Endothelial cell of umbilical vein (primary cell): ENCODE data around the gene CAMTA1. TPM values are rescaled to one million over a fixed set of nuclear protein-coding genes. Genes with fewer than 3 reads are reported as not detected.

Experiments
- BruUV-seq: library from RNA; stranded (reverse); fragments of 400-500 nt; replicated peaks from 2 replicates; lab custom pipeline; 2021; lab: Mats Ljungman, UMichigan
- CTCF ChIA-PET: fragments of 300-600, 350-600 bp; sonication (Branson Sonifier 250); formaldehyde crosslinking; loops from one replicate; lab custom pipeline; 2021; ENCODE audit warnings: antibody characterized with exemption, inconsistent platforms; lab: Charles Lee
- POLR2A ChIA-PET: fragments of 300-600, 350-600 bp; sonication (Branson Sonifier 250); formaldehyde crosslinking; loops from one replicate; lab custom pipeline; 2021; ENCODE audit warnings: antibody characterized with exemption, inconsistent platforms; lab: Charles Lee
- DNase-seq: peaks from one replicate; pipeline ENCODE4 v3.0.0-alpha.2; 2011; ENCODE audit warnings: low read depth, low spot score
- FAIRE-seq: peaks from 2 replicates; lab custom pipeline; 2011; peaks lifted over from hg19 to GRCh38; lab: Jason Lieb, UNC
- H2AFZ ChIP-seq: 2 replicates; pipeline ENCODE4 v1.6.0; 2012; ENCODE audit warnings: low read depth, low read length, control low read depth, inconsistent platforms
- H3K27ac ChIP-seq: 2 replicates; pipeline ENCODE4 v1.5.1; 2011; ENCODE audit warnings: low read depth, mild to moderate bottlenecking, control low read depth, low read length, moderate library complexity; ENCODE audit not compliant: insufficient read depth
- H3K27me3 ChIP-seq, 2 experiments: 2 replicates each; pipeline versions ENCODE4 v1.6.0 to v1.6.1; 2011; ENCODE audit warnings: low read length in 2 of 2, mixed read lengths in 1 of 2; ENCODE audit not compliant: control insufficient read depth in 2 of 2, insufficient read depth in 2 of 2
- H3K36me3 ChIP-seq, 2 experiments: 2 replicates in 1 of 2; 3 replicates in 1 of 2; pipeline ENCODE4 v1.5.1; 2011; ENCODE audit warnings: low read length in 2 of 2, mild to moderate bottlenecking in 1 of 2, moderate library complexity in 1 of 2; ENCODE audit not compliant: control insufficient read depth in 2 of 2, insufficient read depth in 2 of 2; ENCODE audit errors: extremely low read depth in 1 of 2
- H3K4me1 ChIP-seq: 3 replicates; pipeline ENCODE4 v1.5.1; 2011; ENCODE audit warnings: mild to moderate bottlenecking, low read length; ENCODE audit not compliant: control insufficient read depth, insufficient read depth; ENCODE audit errors: extremely low read depth
- H3K4me2 ChIP-seq: 2 replicates; pipeline ENCODE4 v1.6.1; 2011; ENCODE audit warnings: low read length, control low read depth, mixed read lengths; ENCODE audit not compliant: insufficient read depth
- H3K4me3 ChIP-seq, 3 experiments: fragments of 200-600 bp in 1 of 3; sonication (generic), shearing (Covaris generic) in 1 of 3; replicated peaks in 1 of 3; 2 replicates each; pipeline ENCODE4 v1.5.1; 2011 to 2016; ENCODE audit warnings: control low read depth in 3 of 3, low read length in 3 of 3, mild to moderate bottlenecking in 2 of 3, inconsistent platforms in 1 of 3, low read depth in 1 of 3, moderate library complexity in 1 of 3; ENCODE audit not compliant: insufficient read depth in 1 of 3
- H3K79me2 ChIP-seq: 2 replicates; pipeline ENCODE4 v1.6.0; 2012; ENCODE audit warnings: low read length, inconsistent platforms; ENCODE audit not compliant: control insufficient read depth, insufficient read depth
- H3K9ac ChIP-seq: replicated peaks from 2 replicates; pipeline ENCODE3; 2011; ENCODE audit warnings: low read length, control low read depth; ENCODE audit not compliant: insufficient read depth; ENCODE audit errors: extremely low read depth
- H3K9me1 ChIP-seq: replicated peaks from 3 replicates; pipeline ENCODE4 v1.6.0; 2011; ENCODE audit warnings: mild to moderate bottlenecking, low read length; ENCODE audit not compliant: control insufficient read depth, insufficient read depth; ENCODE audit errors: extremely low read depth
- H3K9me3 ChIP-seq: replicated peaks from 2 replicates; pipeline ENCODE4 v1.5.1; 2012; ENCODE audit warnings: low read length, inconsistent platforms; ENCODE audit not compliant: control insufficient read depth, insufficient read depth
- H4K20me1 ChIP-seq: replicated peaks from 2 replicates; pipeline ENCODE3; 2011; ENCODE audit warnings: mild to moderate bottlenecking, low read length; ENCODE audit not compliant: control insufficient read depth, insufficient read depth; ENCODE audit errors: extremely low read depth
- EZH2 ChIP-seq: IDR thresholded peaks from 2 replicates; pipeline ENCODE4 v1.6.1; 2012; ENCODE audit warnings: borderline replicate concordance, low read depth, mild to moderate bottlenecking, moderate library complexity, low read length, inconsistent platforms; ENCODE audit not compliant: severe bottlenecking
- FOS ChIP-seq: IDR thresholded peaks from 2 replicates; pipeline ENCODE4 v1.6.1; 2011; ENCODE audit warnings: mild to moderate bottlenecking, low read length, moderate library complexity, borderline replicate concordance; ENCODE audit not compliant: insufficient read depth
- GATA2 ChIP-seq: IDR thresholded peaks from 2 replicates; pipeline ENCODE4 v1.7.0; 2011; ENCODE audit warnings: low read depth, mild to moderate bottlenecking, moderate library complexity, mixed read lengths, low read length; ENCODE audit not compliant: insufficient read length, insufficient read depth
- JUN ChIP-seq: IDR thresholded peaks from 2 replicates; pipeline ENCODE4 v1.6.1; 2011; ENCODE audit warnings: borderline replicate concordance, low read depth; ENCODE audit not compliant: insufficient read length, insufficient read depth
- MAX ChIP-seq: IDR thresholded peaks from 2 replicates; pipeline ENCODE4 v1.6.1; 2011; ENCODE audit not compliant: insufficient read depth, insufficient read length
- MYC ChIP-seq: IDR thresholded peaks from one replicate; pipeline ENCODE4 v1.6.1; 2011; ENCODE audit warnings: mild to moderate bottlenecking, low read depth, low read length
- POLR2A ChIP-seq: IDR thresholded peaks from 2 replicates; pipeline ENCODE4 v1.6.1; 2012; ENCODE audit warnings: low read depth, mild to moderate bottlenecking, control low read depth, low read length
- POLR2AphosphoS5 ChIP-seq: IDR thresholded peaks from 2 replicates; pipeline ENCODE4 v1.6.1; 2012; ENCODE audit warnings: low read depth, mild to moderate bottlenecking, control low read depth, low read length, moderate library complexity; ENCODE audit not compliant: insufficient read depth
- dilution Hi-C: fragments of 300-500 bp; cut with MboI; formaldehyde crosslinking; loops from one replicate; pipeline ENCODE4 v1.15.0; 2019; ENCODE audit warnings: low sequenced_read_pairs; ENCODE audit not compliant: extremely low pct_ligation_motif_present
- intact Hi-C: fragments of 100-400 bp; cut with micrococcal nuclease; formaldehyde crosslinking; loops from one replicate; pipeline ENCODE4 v1.10.0; 2022
- polyA plus RNA-seq, 4 experiments: library from polyadenylated mRNA; depleted of rRNA in 3 of 4; stranded (reverse) in 3 of 4; unstranded in 1 of 4; fragments of >200 nt; gene quantifications; 2 replicates each; pipeline versions ENCODE4 v1.2.1 to v1.2.3, GENCODE V29; 2011 to 2012; ENCODE audit warnings: missing spikeins in 1 of 4
- total RNA-seq: library from RNA; stranded (reverse); gene quantifications from 2 replicates; pipeline ENCODE4 v1.2.3, GENCODE V29; 2021
- TF ChIP-seq, protein P1 (sequence below), 2 donors: IDR thresholded peaks; 1 replicate in 1 of 2; 2 replicates in 1 of 2; pipeline ENCODE4 v1.5.1; 2011; ENCODE audit warnings: low read length in 2 of 2, mild to moderate bottlenecking in 2 of 2, moderate library complexity in 2 of 2, control low read depth in 1 of 2, inconsistent platforms in 1 of 2, low read depth in 1 of 2; ENCODE audit not compliant: insufficient read depth in 1 of 2; ENCODE audit errors: extremely low read depth in 1 of 2

Gene CAMTA1
- total and polyA plus RNA-seq, 2 donors (not counting 3 experiments of a cell fraction or from before 2014, with no cell fraction given): 50.8 to 92.7 TPM

DNA sequence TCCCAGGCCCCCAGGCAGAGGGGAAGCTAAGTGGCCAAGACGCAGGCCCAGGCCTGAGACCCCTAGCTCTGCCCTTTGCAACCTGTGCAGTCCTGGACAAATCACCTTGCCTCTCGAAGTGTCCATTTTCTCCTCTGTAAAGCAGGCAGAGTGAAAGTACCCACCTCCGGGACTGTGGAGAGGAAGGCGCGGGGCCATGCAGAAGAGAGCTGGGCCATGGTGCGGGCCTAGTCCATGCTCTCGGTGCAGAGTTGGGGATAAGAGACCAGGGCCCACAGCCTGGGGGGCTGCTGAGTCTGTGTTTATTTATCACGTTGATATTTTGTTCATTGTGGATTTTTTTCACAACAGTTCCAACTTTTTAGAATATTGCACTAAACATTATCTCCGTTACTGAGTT, 825.7 kb downstream of the CAMTA1 start:
- no peak overlapping the region for H3K27ac ChIP-seq
- H3K4me1 ChIP-seq: no peaks in the 10 kb centered on the region
- no peaks in the 10 kb centered on the region for H3K9me1 ChIP-seq
- no peak overlapping the region for H2AFZ ChIP-seq
- ChIA-PET POLR2A (no interaction called here), CTCF (no interaction called here)
- H3K9me3 ChIP-seq: no peaks in the 10 kb centered on the region
- H3K4me2 ChIP-seq: no peak overlapping the region
- no peak overlapping the region for H3K9ac ChIP-seq
- intact Hi-C loops (no loop called here), dilution Hi-C loops (no loop called here)
- TF ChIP-seq JUN (no peak), POLR2A (no peak), FOS (no peak), MYC (no peak), GATA2 (no peak), MAX (no peak), EZH2 (no peak), POLR2AphosphoS5 (no peak)
- TF ChIP-seq, protein P1, sequence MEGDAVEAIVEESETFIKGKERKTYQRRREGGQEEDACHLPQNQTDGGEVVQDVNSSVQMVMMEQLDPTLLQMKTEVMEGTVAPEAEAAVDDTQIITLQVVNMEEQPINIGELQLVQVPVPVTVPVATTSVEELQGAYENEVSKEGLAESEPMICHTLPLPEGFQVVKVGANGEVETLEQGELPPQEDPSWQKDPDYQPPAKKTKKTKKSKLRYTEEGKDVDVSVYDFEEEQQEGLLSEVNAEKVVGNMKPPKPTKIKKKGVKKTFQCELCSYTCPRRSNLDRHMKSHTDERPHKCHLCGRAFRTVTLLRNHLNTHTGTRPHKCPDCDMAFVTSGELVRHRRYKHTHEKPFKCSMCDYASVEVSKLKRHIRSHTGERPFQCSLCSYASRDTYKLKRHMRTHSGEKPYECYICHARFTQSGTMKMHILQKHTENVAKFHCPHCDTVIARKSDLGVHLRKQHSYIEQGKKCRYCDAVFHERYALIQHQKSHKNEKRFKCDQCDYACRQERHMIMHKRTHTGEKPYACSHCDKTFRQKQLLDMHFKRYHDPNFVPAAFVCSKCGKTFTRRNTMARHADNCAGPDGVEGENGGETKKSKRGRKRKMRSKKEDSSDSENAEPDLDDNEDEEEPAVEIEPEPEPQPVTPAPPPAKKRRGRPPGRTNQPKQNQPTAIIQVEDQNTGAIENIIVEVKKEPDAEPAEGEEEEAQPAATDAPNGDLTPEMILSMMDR (IDR thresholded peaks at IDR 0.05; ENCODE audit: extremely low read depth in 1 of 2, insufficient read depth in 1 of 2, low read depth in 1 of 2, low read length in 2 of 2): no peak
- FAIRE-seq: no peak
- no peak overlapping the region for H3K4me3 ChIP-seq
- BruUV-seq: no TSS peak
- no peaks in the 10 kb centered on the region for H3K79me2 ChIP-seq
- no peaks in the 10 kb centered on the region for H3K36me3 ChIP-seq
- H3K27me3 ChIP-seq: no peaks in the 10 kb centered on the region
- DNase-seq: no peak
- H4K20me1 ChIP-seq: no peaks in the 10 kb centered on the region
